Measurements from ENCODE around the gene URI1. TPM values are rescaled to one million over a fixed set of nuclear protein-coding genes. Genes with fewer than 3 reads are reported as not detected.

The URI1 gene
- total and polyA plus RNA-seq, 2 of the 8 experiments (the other 6 are each of a cell fraction or from before 2014, with no cell fraction given), result 27.7 to 64.3 TPM

GRCh38 chr19:29945433-29945832, 3.4 kb downstream of the URI1 start:
- Histone ChIP-seq H3K79me1 (ENCODE audit: low read depth, low read length) (peaks cover 3% of the 10 kb centered on the region), H3K79me2 (ENCODE audit: control insufficient read depth in 1 of 2, insufficient read depth in 2 of 2, low read length in 2 of 2) (peaks cover 18 to 69% of the 10 kb centered on the region in 2 experiments)
- TF ChIP-seq CHD1 (IDR thresholded peaks at IDR 0.05; ENCODE audit: low read depth, low read length), result no peak
- no peak for TF ChIP-seq YY1 (IDR thresholded peaks at IDR 0.05; ENCODE audit: low read depth, low read length)
- no peak for TF ChIP-seq CHD2 (IDR thresholded peaks at IDR 0.05; ENCODE audit: low read length)
- TF ChIP-seq GTF2F1 (IDR thresholded peaks at IDR 0.05; ENCODE audit: borderline replicate concordance, low read depth, low read length), result no peak
- no peak for TF ChIP-seq EP300 (IDR thresholded peaks at IDR 0.05; ENCODE audit: borderline replicate concordance in 1 of 2, low read depth in 2 of 2, low read length in 2 of 2)
- no peak for TF ChIP-seq JUND (IDR thresholded peaks at IDR 0.05; ENCODE audit: low read length)
- no peak for TF ChIP-seq KDM1A (IDR thresholded peaks at IDR 0.05; ENCODE audit: borderline replicate concordance, low read length)
- TF ChIP-seq BRCA1 (IDR thresholded peaks at IDR 0.05; ENCODE audit: low read depth, low read length), result no peak
- no peak for TF ChIP-seq BACH1 (IDR thresholded peaks at IDR 0.05; ENCODE audit: low read length)
- TF ChIP-seq RNF2 (IDR thresholded peaks at IDR 0.05; ENCODE audit: borderline replicate concordance, low read depth, low read length, missing control alignments, poor library complexity, severe bottlenecking), result no peak
- TF ChIP-seq E2F6 (IDR thresholded peaks at IDR 0.05), result no peak
- TF ChIP-seq POLR2AphosphoS5 (IDR thresholded peaks at IDR 0.05; ENCODE audit: low read depth, low read length), result no peak
- no peak for TF ChIP-seq TBP (IDR thresholded peaks at IDR 0.05; ENCODE audit: low read depth, low read length)
- TF ChIP-seq RFX5 (IDR thresholded peaks at IDR 0.05; ENCODE audit: borderline replicate concordance, low read depth, low read length), result no peak

More at GRCh38 chr19:29945433-29945832, 3.4 kb downstream of the URI1 start:
- no peak overlapping the region for H2AFZ ChIP-seq (ENCODE audit: low read length)
- H3K18ac ChIP-seq (ENCODE audit: extremely low read depth, low read length), result no peak overlapping the region
- 93% methylated on average over 4 of the region's 4 CpGs; no CpG with 5 or more reads in 1 of the 2 experiments for WGBS, 2 experiments (ENCODE audit: extremely low coverage in 1 of 2, insufficient coverage in 1 of 2, insufficient read length in 1 of 2, insufficient replicate concordance in 2 of 2, low coverage in 1 of 2, low lambda C conversion rate in 2 of 2, missing lambda C conversion rate in 1 of 2)
- POLR2A ChIA-PET (ENCODE audit: partially characterized antibody), result no interaction called here
- H4K91ac ChIP-seq (replicated peaks; ENCODE audit: insufficient read length, low read length), result no peak overlapping the region
- no peak overlapping the region for H3K23ac ChIP-seq (ENCODE audit: insufficient read length)
- peaks cover 0 to 12% of the 10 kb centered on the region in 2 experiments; a peak in 2 of 4 replicates for H3K9me3 ChIP-seq (ENCODE audit: insufficient read depth in 2 of 2, low read depth in 1 of 2, low read length in 1 of 2)
- H3K4ac ChIP-seq (replicated peaks; ENCODE audit: insufficient read length, low read depth, low read length), result no peak overlapping the region
- peaks cover 0 to 6% (median 0%) of the 10 kb centered on the region in 4 experiments; a peak in 1 of 8 replicates for H3K36me3 ChIP-seq (ENCODE audit: control insufficient read depth in 2 of 4, insufficient read depth in 4 of 4, low read length in 3 of 4)
- no peak overlapping the region for H3K14ac ChIP-seq (ENCODE audit: insufficient read length)
- H3K4me3 ChIP-seq (ENCODE audit: extremely low read depth in 1 of 4, insufficient read depth in 2 of 4, low read depth in 3 of 4, low read length in 4 of 4), result no peak overlapping the region
- no peak overlapping the region for H2BK12ac ChIP-seq (ENCODE audit: low read depth, low read length)
- peaks cover 2% of the 10 kb centered on the region; the same call in 1 of the 2 replicates for H3K23me2 ChIP-seq (ENCODE audit: low read depth, low read length)
- CTCF ChIA-PET (ENCODE audit: partially characterized antibody), result interaction anchor here (1.0 to 1.6 kb wide), 3 partner anchors 21 to 215 kb away, joined by 3 to 6 read pairs (median 3); no protein-coding TSS in a partner anchor
- H4K20me1 ChIP-seq (replicated peaks in 1 of 2; ENCODE audit: control insufficient read depth in 1 of 2, insufficient read depth in 2 of 2, low read length in 2 of 2), result peaks cover 0 to 6% of the 10 kb centered on the region in 2 experiments
- H3K56ac ChIP-seq (replicated peaks; ENCODE audit: insufficient read length, low read depth, low read length), result no peak overlapping the region
- H4K5ac ChIP-seq (ENCODE audit: insufficient read length, low read depth, low read length), result no peak overlapping the region
- H4K8ac ChIP-seq (ENCODE audit: extremely low read depth, insufficient read depth, low read length), result no peak overlapping the region
- H3K4me1 ChIP-seq (replicated peaks in 1 of 4; ENCODE audit: control insufficient read depth in 3 of 4, insufficient read depth in 4 of 4, low read length in 3 of 4), result no peaks in the 10 kb centered on the region
- H2BK20ac ChIP-seq (ENCODE audit: low read length), result no peak overlapping the region
- peaks cover 0 to 12% (median 9%) of the 10 kb centered on the region in 4 experiments; a peak in 3 of 7 replicates for H3K27me3 ChIP-seq (replicated peaks in 1 of 4; ENCODE audit: control insufficient read depth in 3 of 4, extremely low read depth in 1 of 4, insufficient read depth in 3 of 4, low read length in 3 of 4)
- H3K4me2 ChIP-seq (ENCODE audit: insufficient read depth in 1 of 2, low read depth in 2 of 2, low read length in 2 of 2), result no peak overlapping the region; a peak in 1 of 4 replicates
- H3K9ac ChIP-seq (replicated peaks in 1 of 4; ENCODE audit: extremely low read depth in 1 of 4, low read depth in 3 of 4, low read length in 3 of 4), result no peak overlapping the region
- no peak overlapping the region for H2BK5ac ChIP-seq (ENCODE audit: low read depth, low read length)
- no peak overlapping the region for H2AK5ac ChIP-seq (ENCODE audit: low read depth, low read length)
- FAIRE-seq (no peak), DNase-seq (ENCODE audit: low read depth in 1 of 2, low spot score in 2 of 2) (no peak)
- H2BK120ac ChIP-seq (replicated peaks; ENCODE audit: low read depth, low read length), result no peak overlapping the region
- no peak overlapping the region for H2BK15ac ChIP-seq (ENCODE audit: low read length)
- H3K27ac ChIP-seq (ENCODE audit: low read depth, low read length), result no peak overlapping the region

All from H1 (cell line).